H1 (cell line): Measurements from ENCODE around the gene FCRL6. TPM values are rescaled to one million over a fixed set of nuclear protein-coding genes. Genes with fewer than 3 reads are reported as not detected.

Source experiments
- CTCF ChIA-PET: fragments of 300-600 bp; sonication (Branson Sonifier 250); formaldehyde crosslinking; loops from one replicate; lab custom pipeline; 2021; ENCODE audit not compliant: partially characterized antibody; lab: Charles Lee
- POLR2A ChIA-PET: fragments of 300-600 bp; sonication (Branson Sonifier 250); formaldehyde crosslinking; loops from one replicate; lab custom pipeline; 2021; ENCODE audit warnings: inconsistent platforms; ENCODE audit not compliant: partially characterized antibody; lab: Charles Lee
- DNase-seq, 2 experiments: peaks; one replicate each; pipeline versions ENCODE4 v3.0.0 to v3.0.0-alpha.2; 2010 to 2022; ENCODE audit warnings: low spot score in 2 of 2, low read depth in 1 of 2, mixed read lengths in 1 of 2
- FAIRE-seq: peaks from 2 replicates; lab custom pipeline; 2011; peaks lifted over from hg19 to GRCh38; lab: Jason Lieb, UNC
- H2AFZ ChIP-seq: 2 replicates; pipeline ENCODE4 v1.8.1; 2012; ENCODE audit warnings: low read length, inconsistent platforms
- H2AK5ac ChIP-seq: 2 replicates; pipeline ENCODE4 v1.6.1; 2013; ENCODE audit warnings: low read depth, low read length
- H2BK120ac ChIP-seq: replicated peaks from 2 replicates; pipeline ENCODE3; 2013; ENCODE audit warnings: low read depth, low read length, inconsistent platforms
- H2BK12ac ChIP-seq: 2 replicates; pipeline ENCODE4 v1.6.1; 2013; ENCODE audit warnings: low read depth, low read length
- H2BK15ac ChIP-seq: 2 replicates; pipeline ENCODE4 v1.6.1; 2013; ENCODE audit warnings: low read length
- H2BK20ac ChIP-seq: 2 replicates; pipeline ENCODE4 v1.6.1; 2013; ENCODE audit warnings: low read length
- H2BK5ac ChIP-seq: 2 replicates; pipeline ENCODE4 v1.6.1; 2013; ENCODE audit warnings: low read depth, low read length
- H3K14ac ChIP-seq: 2 replicates; pipeline ENCODE4 v1.6.1; 2013; ENCODE audit warnings: inconsistent platforms; ENCODE audit not compliant: insufficient read length
- H3K18ac ChIP-seq: 2 replicates; pipeline ENCODE4 v1.6.1; 2013; ENCODE audit warnings: low read length; ENCODE audit errors: extremely low read depth
- H3K23ac ChIP-seq: 2 replicates; pipeline ENCODE4 v1.6.1; 2013; ENCODE audit warnings: inconsistent platforms; ENCODE audit not compliant: insufficient read length
- H3K23me2 ChIP-seq: 2 replicates; pipeline ENCODE4 v1.6.1; 2013; ENCODE audit warnings: low read depth, low read length
- H3K27ac ChIP-seq: 2 replicates; pipeline ENCODE4 v1.6.1; 2011; ENCODE audit warnings: low read depth, low read length, inconsistent platforms
- H3K27me3 ChIP-seq, 4 experiments: replicated peaks in 1 of 4; 1 replicate in 1 of 4; 2 replicates in 3 of 4; pipeline versions ENCODE4 v1.6.1 to v1.8.1; 2011 to 2013; ENCODE audit warnings: low read length in 3 of 4, mild to moderate bottlenecking in 3 of 4, inconsistent platforms in 2 of 4, mixed read lengths in 2 of 4, moderate library complexity in 1 of 4; ENCODE audit not compliant: control insufficient read depth in 3 of 4, insufficient read depth in 3 of 4; ENCODE audit errors: extremely low read depth in 1 of 4
- H3K36me3 ChIP-seq, 4 experiments: 2 replicates each; pipeline versions ENCODE4 v1.6.1 to v1.8.1; 2011 to 2013; ENCODE audit warnings: mild to moderate bottlenecking in 4 of 4, low read length in 3 of 4, moderate library complexity in 2 of 4, control low read depth in 1 of 4, inconsistent platforms in 1 of 4; ENCODE audit not compliant: insufficient read depth in 4 of 4, control insufficient read depth in 2 of 4
- H3K4ac ChIP-seq: replicated peaks from 2 replicates; pipeline ENCODE3; 2013; ENCODE audit warnings: low read length, low read depth, mixed read lengths, inconsistent platforms; ENCODE audit not compliant: insufficient read length
- H3K4me1 ChIP-seq, 4 experiments: replicated peaks in 1 of 4; 1 replicate in 1 of 4; 2 replicates in 3 of 4; pipeline versions ENCODE4 v1.6.1 to v1.8.1; 2011 to 2013; ENCODE audit warnings: low read length in 3 of 4, inconsistent platforms in 2 of 4, mixed read lengths in 1 of 4; ENCODE audit not compliant: insufficient read depth in 4 of 4, control insufficient read depth in 3 of 4
- H3K4me2 ChIP-seq, 2 experiments: 2 replicates each; pipeline versions ENCODE4 v1.6.1 to v1.8.1; 2011 to 2013; ENCODE audit warnings: low read depth in 2 of 2, low read length in 2 of 2, control low read depth in 1 of 2, inconsistent platforms in 1 of 2, mild to moderate bottlenecking in 1 of 2; ENCODE audit not compliant: insufficient read depth in 1 of 2
- H3K4me3 ChIP-seq, 4 experiments: fragments of 200-600, 300-600 bp in 1 of 4; sonication (generic), shearing (Covaris generic), sonication (Bioruptor Twin) in 1 of 4; 2 replicates each; pipeline versions ENCODE4 v1.5.1 to v1.8.1; 2011 to 2016; ENCODE audit warnings: low read length in 4 of 4, low read depth in 3 of 4, control low read depth in 2 of 4, inconsistent platforms in 2 of 4, mild to moderate bottlenecking in 2 of 4, mixed read lengths in 1 of 4, moderate library complexity in 1 of 4; ENCODE audit not compliant: insufficient read depth in 2 of 4; ENCODE audit errors: extremely low read depth in 1 of 4
- H3K56ac ChIP-seq: replicated peaks from 2 replicates; pipeline ENCODE3; 2013; ENCODE audit warnings: low read depth, mild to moderate bottlenecking, mixed read lengths, low read length, inconsistent platforms; ENCODE audit not compliant: insufficient read length
- H3K79me1 ChIP-seq: 2 replicates; pipeline ENCODE4 v1.6.1; 2013; ENCODE audit warnings: low read depth, low read length, control low read depth
- H3K79me2 ChIP-seq, 2 experiments: 2 replicates each; pipeline versions ENCODE4 v1.6.1 to v1.8.1; 2012 to 2013; ENCODE audit warnings: low read length in 2 of 2, mild to moderate bottlenecking in 2 of 2, inconsistent platforms in 1 of 2; ENCODE audit not compliant: insufficient read depth in 2 of 2, control insufficient read depth in 1 of 2
- H3K9ac ChIP-seq, 4 experiments: replicated peaks in 1 of 4; 1 replicate in 1 of 4; 2 replicates in 3 of 4; pipeline versions ENCODE4 v1.6.1 to v1.8.1; 2011 to 2013; ENCODE audit warnings: low read depth in 3 of 4, low read length in 3 of 4, control low read depth in 2 of 4, mild to moderate bottlenecking in 2 of 4, moderate library complexity in 2 of 4, inconsistent platforms in 1 of 4; ENCODE audit errors: extremely low read depth in 1 of 4
- H3K9me3 ChIP-seq, 2 experiments: 2 replicates each; pipeline versions ENCODE4 v1.6.1 to v1.8.1; 2012 to 2013; ENCODE audit warnings: mild to moderate bottlenecking in 2 of 2, moderate library complexity in 2 of 2, control low read depth in 1 of 2, inconsistent platforms in 1 of 2, low read depth in 1 of 2, low read length in 1 of 2, mixed read lengths in 1 of 2; ENCODE audit not compliant: insufficient read depth in 2 of 2
- H4K20me1 ChIP-seq, 2 experiments: replicated peaks in 1 of 2; 2 replicates each; pipeline versions ENCODE3 to v1.8.1; 2011 to 2013; ENCODE audit warnings: inconsistent platforms in 2 of 2, low read length in 2 of 2, mild to moderate bottlenecking in 1 of 2; ENCODE audit not compliant: insufficient read depth in 2 of 2, control insufficient read depth in 1 of 2
- H4K5ac ChIP-seq: 2 replicates; pipeline ENCODE4 v1.6.1; 2013; ENCODE audit warnings: low read length, low read depth, mixed read lengths, inconsistent platforms; ENCODE audit not compliant: insufficient read length
- H4K8ac ChIP-seq: 2 replicates; pipeline ENCODE4 v1.8.0; 2013; ENCODE audit warnings: mild to moderate bottlenecking, moderate library complexity, low read length, inconsistent platforms; ENCODE audit not compliant: insufficient read depth; ENCODE audit errors: extremely low read depth
- H4K91ac ChIP-seq: replicated peaks from 2 replicates; pipeline ENCODE3; 2013; ENCODE audit warnings: low read length, mixed read lengths, inconsistent platforms; ENCODE audit not compliant: insufficient read length
- CBX8 ChIP-seq: fragments of 300-800, 300-1000 bp; sonication (generic); IDR thresholded peaks from 2 replicates; pipeline ENCODE4 v1.7.1; 2016; ENCODE audit warnings: low read depth, low read length, borderline replicate concordance
- NANOG ChIP-seq: IDR thresholded peaks from 2 replicates; pipeline ENCODE4 v1.6.1; 2011; ENCODE audit warnings: low read length, low read depth, mild to moderate bottlenecking, inconsistent platforms; ENCODE audit not compliant: insufficient read depth, poor library complexity, severe bottlenecking
- PHF8 ChIP-seq: fragments of 200-600 bp; sonication (generic); conservative IDR thresholded peaks from 2 replicates; pipeline ENCODE4 v1.7.1; 2012; ENCODE audit warnings: low read depth, mild to moderate bottlenecking, inconsistent platforms, low read length, moderate library complexity
- SAP30 ChIP-seq: fragments of 300-600 bp; sonication (generic); IDR thresholded peaks from 2 replicates; pipeline ENCODE4 v1.7.1; 2012; ENCODE audit warnings: low read length, moderate library complexity, mild to moderate bottlenecking, inconsistent platforms; ENCODE audit not compliant: insufficient read depth, insufficient replicate concordance
- YY1 ChIP-seq: IDR thresholded peaks from 2 replicates; pipeline ENCODE4 v1.6.1; 2011; ENCODE audit warnings: low read depth, mild to moderate bottlenecking, low read length
- WGBS, 2 experiments: shearing (Covaris generic) in 1 of 2; methylation state at CpG; one replicate each; pipeline versions ENCODE4 v1.1.6 to v1.1.7; 2013 to 2015; ENCODE audit warnings: low lambda C conversion rate in 2 of 2, mixed read lengths in 2 of 2, inconsistent platforms in 1 of 2, low coverage in 1 of 2, missing lambda C conversion rate in 1 of 2; ENCODE audit not compliant: insufficient replicate concordance in 2 of 2, insufficient coverage in 1 of 2, insufficient read length in 1 of 2; ENCODE audit errors: extremely low coverage in 1 of 2, missing lambda C conversion rate in 1 of 2; 5-methylcytosine and 5-hydroxymethylcytosine counted together
- polyA plus RNA-seq, 7 experiments: library from polyadenylated mRNA; depleted of rRNA in 3 of 7; stranded (reverse) in 5 of 7; unstranded in 2 of 7; fragments of >200 nt in 5 of 7; fragments of 200-250 nt in 2 of 7; gene quantifications; 1 replicate in 5 of 7; 2 replicates in 1 of 7; 4 replicates in 1 of 7; pipeline versions ENCODE4 v1.2.1 to v1.2.3, GENCODE V29; 2011 to 2013; ENCODE audit warnings: missing spikeins in 2 of 7, mixed read lengths in 2 of 7
- total RNA-seq: library from RNA; stranded (reverse); fragmentation: NEBNext Ultra II Directional; extraction: Animal tissue kit (Norgen Biotek cat#: 25700); gene quantifications from 2 replicates; pipeline ENCODE4 v1.2.1, GENCODE V29; 2021
- TF ChIP-seq, protein P1 (sequence below): IDR thresholded peaks from 2 replicates; pipeline ENCODE4 v1.6.1; 2012; ENCODE audit warnings: low read length, inconsistent platforms

Gene FCRL6
- total and polyA plus RNA-seq, 2 of the 8 experiments (the other 6 are each of a cell fraction or from before 2014, with no cell fraction given): not detected

GRCh38 chr1:159830722-159831121 is 28.6 kb downstream of the FCRL6 start:
- H2BK12ac ChIP-seq: no peak overlapping the region
- H3K14ac ChIP-seq: no peak overlapping the region
- no peak overlapping the region for H3K4me3 ChIP-seq
- no peak overlapping the region for H2AFZ ChIP-seq
- H3K18ac ChIP-seq: no peak overlapping the region
- H2AK5ac ChIP-seq: no peak overlapping the region
- H4K5ac ChIP-seq: no peak overlapping the region
- no peak overlapping the region for H4K91ac ChIP-seq
- POLR2A ChIA-PET: no interaction called here
- H4K8ac ChIP-seq: no peak overlapping the region; the same call in 1 of the 2 replicates
- no peak overlapping the region for H2BK5ac ChIP-seq
- no peak overlapping the region for H3K9ac ChIP-seq
- DNase-seq: no peak
- H2BK120ac ChIP-seq: no peak overlapping the region
- no peak overlapping the region for H2BK15ac ChIP-seq
- no peaks in the 10 kb centered on the region for H4K20me1 ChIP-seq
- no peaks in the 10 kb centered on the region for H3K79me2 ChIP-seq
- no peak overlapping the region for H3K23ac ChIP-seq
- no peak for FAIRE-seq
- H3K27ac ChIP-seq: no peak overlapping the region
- H3K56ac ChIP-seq: no peak overlapping the region
- no peak overlapping the region for H3K4ac ChIP-seq
- no peaks in the 10 kb centered on the region for H3K9me3 ChIP-seq
- TF ChIP-seq, protein P1, sequence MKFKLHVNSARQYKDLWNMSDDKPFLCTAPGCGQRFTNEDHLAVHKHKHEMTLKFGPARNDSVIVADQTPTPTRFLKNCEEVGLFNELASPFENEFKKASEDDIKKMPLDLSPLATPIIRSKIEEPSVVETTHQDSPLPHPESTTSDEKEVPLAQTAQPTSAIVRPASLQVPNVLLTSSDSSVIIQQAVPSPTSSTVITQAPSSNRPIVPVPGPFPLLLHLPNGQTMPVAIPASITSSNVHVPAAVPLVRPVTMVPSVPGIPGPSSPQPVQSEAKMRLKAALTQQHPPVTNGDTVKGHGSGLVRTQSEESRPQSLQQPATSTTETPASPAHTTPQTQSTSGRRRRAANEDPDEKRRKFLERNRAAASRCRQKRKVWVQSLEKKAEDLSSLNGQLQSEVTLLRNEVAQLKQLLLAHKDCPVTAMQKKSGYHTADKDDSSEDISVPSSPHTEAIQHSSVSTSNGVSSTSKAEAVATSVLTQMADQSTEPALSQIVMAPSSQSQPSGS: no peak
- no peak for TF ChIP-seq NANOG
- no peak for TF ChIP-seq YY1
- TF ChIP-seq PHF8: no peak
- TF ChIP-seq CBX8: no peak
- TF ChIP-seq SAP30: no peak
- peaks cover 0 to 4% (median 2%) of the 10 kb centered on the region in 4 experiments; a peak in 1 of 7 replicates for H3K4me1 ChIP-seq
- H3K4me2 ChIP-seq: no peak overlapping the region
- WGBS, 2 experiments: 92% methylated on average over 8 of the region's 8 CpGs; no CpG with 5 or more reads in 1 of the 2 experiments
- peaks cover 0 to 15% (median 3%) of the 10 kb centered on the region in 4 experiments; a peak in 6 of 7 replicates for H3K27me3 ChIP-seq
- CTCF ChIA-PET: interaction anchor here (0.9 to 11.2 kb wide), 17 partner anchors 9 to 177 kb away, joined by 3 to 175 read pairs (median 6); partner anchors contain the start of genes DUSP23 and FCRL6
- no peaks in the 10 kb centered on the region for H3K79me1 ChIP-seq
- no peaks in the 10 kb centered on the region for H3K23me2 ChIP-seq
- H2BK20ac ChIP-seq: no peak overlapping the region
- H3K36me3 ChIP-seq: no peaks in the 10 kb centered on the region
